Measurements from ENCODE around the gene DENND4A.
A peak's percentile ranks its signal among the peaks of the same experiment; 100 is the strongest.

Gene DENND4A

GRCh38 chr15:65680544-65680943 is 111.5 kb downstream of the DENND4A start:
- no peak for TF ChIP-seq CTCF (IDR thresholded peaks at IDR 0.05; ENCODE audit: insufficient read depth, low read depth, low read length, missing control alignments)
- no peak for DNase-seq (ENCODE audit: low read depth)
- no peak overlapping the region for H3K4me3 ChIP-seq (ENCODE audit: low read depth, low read length)

- no peak for TF ChIP-seq CTCF (IDR thresholded peaks at IDR 0.05; ENCODE audit: insufficient read depth, low read depth, low read length, missing control alignments)
These were observed 116.0 kb downstream of the DENND4A start for GRCh38 chr15:65676123-65676522.

GRCh38 chr15:65675551-65675950 is 116.5 kb downstream of the DENND4A start:
- no peak for TF ChIP-seq CTCF (IDR thresholded peaks at IDR 0.05; ENCODE audit: insufficient read depth, low read depth, low read length, missing control alignments)
- no peak for DNase-seq (ENCODE audit: low read depth)
- no peak overlapping the region for H3K4me3 ChIP-seq (ENCODE audit: low read depth, low read length)

More at GRCh38 chr15:65676123-65676522, 116.0 kb downstream of the DENND4A start:
- no peak overlapping the region for H3K4me3 ChIP-seq (ENCODE audit: low read depth, low read length)
- DNase-seq (ENCODE audit: low read depth), result no peak

GRCh38 chr15:65666257-65666656 is 125.8 kb downstream of the DENND4A start:
- no peak for TF ChIP-seq CTCF (IDR thresholded peaks at IDR 0.05; ENCODE audit: insufficient read depth, low read depth, low read length, missing control alignments)
- DNase-seq (ENCODE audit: low read depth), result no peak
- no peak overlapping the region for H3K4me3 ChIP-seq (ENCODE audit: low read depth, low read length)

- peak; percentile 54 for DNase-seq (ENCODE audit: low read depth)
- TF ChIP-seq CTCF (IDR thresholded peaks at IDR 0.05; ENCODE audit: insufficient read depth, low read depth, low read length, missing control alignments), result no peak
- no peak overlapping the region for H3K4me3 ChIP-seq (ENCODE audit: low read depth, low read length)
These were observed 128.6 kb downstream of the DENND4A start for GRCh38 chr15:65663521-65663920.

- no peak for DNase-seq (ENCODE audit: low read depth)
- no peak for TF ChIP-seq CTCF (IDR thresholded peaks at IDR 0.05; ENCODE audit: insufficient read depth, low read depth, low read length, missing control alignments)
- H3K4me3 ChIP-seq (ENCODE audit: low read depth, low read length), result no peak overlapping the region
These were observed 131.2 kb downstream of the DENND4A start for GRCh38 chr15:65660927-65661326.

GRCh38 chr15:65659502-65660052 is 132.5 kb downstream of the DENND4A start:
- no peak for TF ChIP-seq CTCF (IDR thresholded peaks at IDR 0.05; ENCODE audit: insufficient read depth, low read depth, low read length, missing control alignments)
- no peak for DNase-seq (ENCODE audit: low read depth)
- H3K4me3 ChIP-seq (ENCODE audit: low read depth, low read length), result no peak overlapping the region
